ENCODE results near the gene PERCC1. TPM values are rescaled to one million over a fixed set of nuclear protein-coding genes. Genes with fewer than 3 reads are reported as not detected.

Gene PERCC1
- total and polyA plus RNA-seq, 9 of the 15 experiments (the other 6 are each of a cell fraction or from before 2014, with no cell fraction given): not detected

DNA sequence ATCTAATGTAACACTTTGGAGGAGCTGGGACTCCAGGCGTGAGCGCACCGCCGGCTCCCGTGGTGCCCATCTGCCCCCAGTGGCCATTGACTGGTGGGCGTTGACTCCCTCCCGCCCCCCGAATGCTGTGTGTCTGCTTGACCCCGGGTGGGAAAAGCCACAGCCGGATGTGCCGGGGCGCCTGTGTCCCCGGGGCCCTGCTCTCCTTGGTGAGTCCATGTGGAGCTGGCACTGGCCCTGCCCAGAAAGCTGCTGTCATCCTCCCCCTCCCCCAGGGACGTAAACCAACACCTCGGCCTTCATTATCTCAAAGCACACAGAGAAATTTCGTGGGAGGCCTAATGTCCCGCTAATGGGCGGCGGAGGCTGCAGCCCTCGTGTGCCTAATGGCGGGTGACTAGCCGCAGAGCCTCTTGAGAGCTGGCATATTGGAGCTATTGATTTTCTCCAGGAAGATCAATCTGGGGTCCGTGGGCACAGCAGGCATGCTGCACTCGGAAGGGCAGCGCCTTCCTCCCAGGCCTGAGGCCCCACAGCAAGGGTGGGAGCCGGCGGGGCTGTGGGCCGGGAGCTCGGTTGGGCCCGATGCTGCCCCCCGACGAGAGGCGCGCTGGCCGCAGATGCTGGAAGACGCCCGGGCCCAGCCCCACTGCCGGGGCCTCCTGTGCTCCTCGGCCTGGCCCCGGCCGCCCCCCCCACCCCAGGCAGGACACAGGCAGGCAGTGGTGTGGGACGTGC is 4.0 kb upstream of the PERCC1 start (continued):
- TF ChIP-seq ZNF592 (IDR thresholded peaks at IDR 0.05) (peak; percentile 33; the same call in 1 of the 2 replicates), POLR2G (IDR thresholded peaks at IDR 0.05; ENCODE audit: low read depth, low read length) (peak; percentile 13; the same call in 1 of the 2 replicates), PML (IDR thresholded peaks at IDR 0.05; ENCODE audit: low read length) (no peak), RBFOX2 (IDR thresholded peaks at IDR 0.05; ENCODE audit: low read depth, low read length) (peak; percentile 15; the same call in 1 of the 2 replicates), PRMT5 (CRISPR knock-in tag; IDR thresholded peaks at IDR 0.05) (no peak), KLF13 (tag; IDR thresholded peaks at IDR 0.05; ENCODE audit: borderline replicate concordance, low read depth) (no peak), ZNF41 (CRISPR knock-in tag; conservative IDR thresholded peaks at IDR 0.05) (no peak), EP400 (IDR thresholded peaks at IDR 0.05) (no peak), L3MBTL2 (IDR thresholded peaks at IDR 0.05) (0 out of 2 replicates have a peak, but pooled peaks have one; percentile 22), ZFP30 (CRISPR knock-in tag; IDR thresholded peaks at IDR 0.05; ENCODE audit: borderline replicate concordance) (no peak), CTCF (IDR thresholded peaks at IDR 0.05 in 2 of 3, conservative IDR thresholded peaks at IDR 0.05 in 1 of 3; ENCODE audit: insufficient read depth in 2 of 3, low read depth in 1 of 3, low read length in 3 of 3) (peak in 1 of 3 experiments; percentile 14; a peak in 1 of 6 replicates), CBFA2T3 (IDR thresholded peaks at IDR 0.05) (peak; percentile 24; the same call in 1 of the 2 replicates), ZBTB33 (CRISPR knock-in tag; IDR thresholded peaks at IDR 0.05) (peak; percentile 89)
- TF ChIP-seq, protein P1, sequence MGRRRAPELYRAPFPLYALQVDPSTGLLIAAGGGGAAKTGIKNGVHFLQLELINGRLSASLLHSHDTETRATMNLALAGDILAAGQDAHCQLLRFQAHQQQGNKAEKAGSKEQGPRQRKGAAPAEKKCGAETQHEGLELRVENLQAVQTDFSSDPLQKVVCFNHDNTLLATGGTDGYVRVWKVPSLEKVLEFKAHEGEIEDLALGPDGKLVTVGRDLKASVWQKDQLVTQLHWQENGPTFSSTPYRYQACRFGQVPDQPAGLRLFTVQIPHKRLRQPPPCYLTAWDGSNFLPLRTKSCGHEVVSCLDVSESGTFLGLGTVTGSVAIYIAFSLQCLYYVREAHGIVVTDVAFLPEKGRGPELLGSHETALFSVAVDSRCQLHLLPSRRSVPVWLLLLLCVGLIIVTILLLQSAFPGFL (CRISPR knock-in tag; IDR thresholded peaks at IDR 0.05): no peak

Measured in K562 (cell line).